Aorta (tissue), 5 donors: Measurements from ENCODE around the gene TUBA4A. TPM values are rescaled to one million over a fixed set of nuclear protein-coding genes. Genes with fewer than 3 reads are reported as not detected.

Experiments
- ATAC-seq: fragments of 200-7000 bp; cut with Tn5 transposase; one replicate; pipeline ENCODE4 v1.9.1; 2022; ENCODE audit warnings: moderate library complexity; ENCODE audit not compliant: low FRiP score
- DNase-seq, 2 donors: peaks; one replicate each; pipeline ENCODE4 v3.0.0-alpha.2; 2020
- H3K27ac ChIP-seq, 2 donors: one replicate each; pipeline ENCODE4 v1.5.1; 2013; ENCODE audit warnings: low read length in 2 of 2, mild to moderate bottlenecking in 2 of 2, moderate library complexity in 2 of 2, control low read depth in 1 of 2, inconsistent platforms in 1 of 2, low read depth in 1 of 2
- H3K27me3 ChIP-seq, 2 donors: one replicate each; pipeline ENCODE4 v1.6.1; 2013; ENCODE audit warnings: control low read depth in 1 of 2, low read length in 1 of 2, mild to moderate bottlenecking in 1 of 2, moderate library complexity in 1 of 2; ENCODE audit not compliant: insufficient read depth in 2 of 2, control insufficient read depth in 1 of 2
- H3K36me3 ChIP-seq, 2 donors: one replicate each; pipeline ENCODE4 v1.6.1; 2013; ENCODE audit warnings: control low read depth in 1 of 2, low read length in 1 of 2, mild to moderate bottlenecking in 1 of 2; ENCODE audit not compliant: insufficient read depth in 2 of 2, control insufficient read depth in 1 of 2
- H3K4me1 ChIP-seq, 2 donors: one replicate each; pipeline ENCODE4 v1.6.1; 2013; ENCODE audit warnings: low read length in 2 of 2, control low read depth in 1 of 2, mild to moderate bottlenecking in 1 of 2, moderate library complexity in 1 of 2; ENCODE audit not compliant: insufficient read depth in 2 of 2, control insufficient read depth in 1 of 2
- H3K4me3 ChIP-seq, 2 donors: one replicate each; pipeline ENCODE4 v1.5.1; 2013; ENCODE audit warnings: low read length in 2 of 2, control low read depth in 1 of 2, mild to moderate bottlenecking in 1 of 2
- H3K9me3 ChIP-seq: one replicate; pipeline ENCODE4 v1.6.1; 2013; ENCODE audit warnings: mild to moderate bottlenecking, low read length; ENCODE audit not compliant: control insufficient read depth
- WGBS, 2 donors: extraction: QIAGEN DNeasy Blood & Tissue Kit; methylation state at CpG; one replicate each; pipeline ENCODE4 v1.1.7; 2013; 5-methylcytosine and 5-hydroxymethylcytosine counted together
- intact Hi-C, 2 donors: fragments of 100-400 bp; cut with DNase I; formaldehyde crosslinking; loops; one replicate each; pipeline versions ENCODE4 v1.14.2 to v1.15.0; 2022
- polyA plus RNA-seq, 2 donors: library from polyadenylated mRNA; stranded (reverse); fragments of 200-250 nt; gene quantifications; one replicate each; pipeline ENCODE4 v1.2.3, GENCODE V29; 2013
- total RNA-seq, 2 donors: library from RNA; stranded (reverse); fragmentation: NEBNext Ultra II Directional; extraction: Animal tissue kit (Norgen Biotek cat#: 25700); gene quantifications; one replicate each; pipeline ENCODE4 v1.2.1, GENCODE V29; 2021
- donor health status: healthy with polysubstance abuse.
- donor health status: Bipolar disorder and iron deficiency.
- donor health status: DM: no; HTN: no; CAD: no.
- donor health status: DM: no; HTN: no; CAD: no.
- donor health status: DM: yes; HTN: yes; CAD: no.

TUBA4A gene
- total and polyA plus RNA-seq, 4 donors = 20.3 to 59.2 (median 46.3) TPM

DNA sequence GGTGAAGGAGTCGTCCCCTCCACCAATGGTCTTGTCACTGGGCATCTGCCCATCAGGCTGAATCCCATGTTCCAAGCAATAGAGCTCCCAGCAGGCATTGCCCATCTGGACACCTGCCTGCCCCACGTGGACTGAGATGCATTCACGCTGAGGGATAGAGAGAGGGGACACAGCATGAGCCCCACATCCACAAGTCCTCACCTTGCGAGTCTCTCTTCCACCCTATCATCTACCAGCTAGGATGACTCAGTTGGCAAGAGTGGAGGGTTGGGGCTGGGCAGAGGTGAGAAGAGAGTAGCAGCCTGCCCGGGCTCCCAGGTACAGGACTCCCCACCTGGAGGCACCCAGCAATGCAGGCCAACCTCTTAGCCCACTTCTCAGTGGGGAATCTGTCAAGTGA lies 1.6 kb downstream of the TUBA4A start:
- 51 to 66% methylated on average over 5 of the region's 5 CpGs for WGBS, 2 donors
- H3K4me3 ChIP-seq = peak overlapping the region in 1 of 2 donors; percentile 75
- ATAC-seq (no peak), DNase-seq (no peak)
- H3K27ac ChIP-seq = peak overlapping the region in 1 of 2 donors; percentile 62
- intact Hi-C loops = loop anchor here in 1 of 2 donors (2.0 kb wide), 3 partner anchors 27 to 43 kb away; partner anchors contain the start of genes ABCB6 and DNAJB2
- H3K9me3 ChIP-seq = no peaks in the 10 kb centered on the region
- H3K36me3 ChIP-seq = no peaks in the 10 kb centered on the region
- no peaks in the 10 kb centered on the region for H3K4me1 ChIP-seq
- no peaks in the 10 kb centered on the region for H3K27me3 ChIP-seq

DNA sequence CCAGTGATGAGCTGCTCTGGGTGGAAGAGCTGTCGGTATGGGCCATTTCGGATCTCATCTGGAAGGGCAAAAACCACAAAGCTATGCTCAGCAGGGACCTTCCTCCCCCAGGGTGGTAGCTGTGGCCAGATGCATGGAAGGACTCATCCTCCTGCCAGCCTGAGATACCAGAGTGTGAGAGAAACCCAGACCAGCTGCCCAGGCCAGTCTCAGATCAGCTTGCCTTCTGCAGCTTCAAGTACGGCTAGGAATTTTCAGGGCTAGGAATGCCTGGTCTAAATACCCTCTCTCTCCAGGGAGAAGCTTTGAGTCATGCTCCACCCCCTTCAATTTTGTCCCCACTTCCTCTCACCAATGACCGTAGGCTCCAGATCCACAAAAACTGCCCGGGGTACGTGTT lies 2.1 kb downstream of the TUBA4A start:
- intact Hi-C loops = loop anchor here in 1 of 2 donors (2.0 kb wide), 3 partner anchors 27 to 43 kb away; partner anchors contain the start of genes ABCB6 and DNAJB2
- Histone ChIP-seq H3K27me3 (no peaks in the 10 kb centered on the region), H3K4me3 (no peak overlapping the region), H3K27ac (peak overlapping the region in 1 of 2 donors; percentile 62), H3K4me1 (no peaks in the 10 kb centered on the region), H3K36me3 (no peaks in the 10 kb centered on the region), H3K9me3 (no peaks in the 10 kb centered on the region)
- DNase-seq (no peak), ATAC-seq (no peak)
- 38 to 50% methylated on average over 6 of the region's 6 CpGs for WGBS, 2 donors

DNA sequence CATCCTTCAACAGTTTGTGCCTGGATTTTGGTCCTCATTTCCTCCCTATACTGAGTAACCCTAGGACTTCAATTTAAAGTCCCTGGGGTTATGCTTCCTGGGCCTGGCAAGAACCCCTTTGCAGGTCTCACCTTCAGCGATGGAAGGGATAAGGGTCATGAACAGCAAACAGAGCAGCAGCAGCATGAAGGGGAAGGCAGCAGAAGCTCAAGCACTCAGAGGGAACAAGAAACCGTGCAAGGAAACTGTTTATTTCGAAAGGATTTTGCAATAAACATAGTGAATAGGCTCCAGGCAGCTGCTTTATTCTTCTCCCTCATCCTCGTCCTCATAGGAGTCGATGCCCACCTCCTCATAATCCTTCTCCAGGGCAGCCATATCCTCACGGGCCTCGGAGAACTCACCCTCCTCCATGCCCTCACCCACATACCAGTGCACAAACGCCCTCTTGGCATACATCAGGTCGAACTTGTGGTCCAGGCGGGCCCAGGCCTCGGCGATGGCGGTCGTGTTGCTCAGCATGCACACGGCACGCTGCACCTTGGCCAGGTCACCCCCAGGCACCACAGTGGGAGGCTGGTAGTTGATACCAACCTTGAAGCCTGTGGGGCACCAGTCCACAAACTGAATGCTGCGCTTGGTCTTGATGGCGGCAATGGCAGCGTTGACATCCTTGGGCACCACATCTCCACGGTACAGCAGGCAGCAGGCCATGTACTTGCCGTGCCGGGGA lies 3.5 kb downstream of the TUBA4A start:
- Histone ChIP-seq H3K4me1 (no peaks in the 10 kb centered on the region), H3K9me3 (no peaks in the 10 kb centered on the region), H3K27me3 (no peaks in the 10 kb centered on the region), H3K4me3 (no peak overlapping the region), H3K27ac (peak overlapping the region in 1 of 2 donors; percentile 89), H3K36me3 (no peaks in the 10 kb centered on the region)
- intact Hi-C loops = no loop called here
- no peak for DNase-seq
- 75 to 77% methylated on average over 22 of the region's 22 CpGs for WGBS, 2 donors
- no peak for ATAC-seq

DNA sequence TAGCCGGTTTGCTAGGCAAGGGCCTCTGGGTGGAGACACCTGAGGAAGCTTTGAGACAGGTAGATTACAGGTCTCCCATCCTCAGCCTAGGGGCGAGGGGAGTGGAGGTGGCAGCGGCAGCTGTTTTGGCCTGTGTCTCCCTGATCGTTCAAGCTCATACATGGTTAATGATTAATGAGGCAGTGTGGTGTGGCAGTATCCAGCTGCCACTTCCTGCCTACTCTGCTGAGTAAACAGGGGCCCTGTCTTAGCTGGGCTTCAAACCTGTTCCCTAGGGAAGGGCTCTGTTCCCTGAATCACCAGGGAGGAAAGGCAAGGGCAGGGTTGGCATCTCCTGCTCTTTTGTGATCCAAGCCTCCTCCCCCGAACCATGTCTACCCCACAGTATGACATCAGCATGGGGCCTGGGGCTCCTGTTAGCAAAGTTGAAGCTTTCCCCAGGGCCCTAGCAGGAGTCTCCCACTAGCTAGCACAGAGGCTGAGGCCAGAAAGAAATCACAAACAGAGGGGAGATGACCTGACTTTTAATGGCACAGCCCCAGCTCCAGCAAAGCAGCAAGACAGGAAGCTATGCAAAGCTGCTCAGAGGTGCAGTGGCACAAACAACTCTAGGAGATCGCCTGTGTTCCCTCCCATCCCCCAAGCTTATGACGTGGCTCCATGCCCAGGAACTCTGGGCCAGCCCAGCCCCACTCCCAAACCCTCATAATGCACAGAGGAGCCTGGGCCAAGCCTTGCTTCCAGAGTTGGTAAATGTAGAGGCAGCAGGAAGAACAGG lies 4.3 kb downstream of the TUBA4A start:
- Histone ChIP-seq H3K36me3 (no peaks in the 10 kb centered on the region), H3K27me3 (no peaks in the 10 kb centered on the region), H3K4me3 (no peak overlapping the region), H3K9me3 (no peaks in the 10 kb centered on the region), H3K27ac (peak overlapping the region; percentile 67 to 89), H3K4me1 (no peaks in the 10 kb centered on the region)
- intact Hi-C loops = loop anchor here in 1 of 2 donors (5.0 kb wide), 1 partner anchor 43 kb away; no protein-coding TSS in a partner anchor
- WGBS, 2 donors = 2% methylated on average over 7 of the region's 7 CpGs
- peak; percentile 47 for ATAC-seq
- DNase-seq = peak; percentile 87 to 89

DNA sequence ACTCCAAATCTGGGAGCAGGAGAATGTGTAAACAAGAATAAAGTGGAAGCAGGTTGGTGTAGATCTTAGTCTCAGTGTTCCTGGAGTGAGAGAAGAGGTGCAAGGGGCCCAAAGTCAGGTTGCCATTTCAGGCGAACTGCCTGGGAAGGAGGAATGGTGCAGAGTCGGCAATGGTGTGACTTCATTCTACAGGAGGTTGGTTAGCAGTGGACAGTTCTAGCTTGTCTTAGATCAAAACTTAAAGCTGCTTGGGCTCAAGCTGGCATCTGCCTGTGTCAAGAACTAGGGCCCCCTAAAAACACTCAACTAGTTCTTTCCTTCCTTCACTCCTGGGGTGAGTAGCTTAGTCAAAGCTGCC lies 4.9 kb downstream of the TUBA4A start:
- no peak for ATAC-seq
- Histone ChIP-seq H3K4me1 (no peaks in the 10 kb centered on the region), H3K27ac (peak overlapping the region; percentile 67 to 89), H3K4me3 (no peak overlapping the region), H3K27me3 (no peaks in the 10 kb centered on the region), H3K9me3 (no peaks in the 10 kb centered on the region), H3K36me3 (no peaks in the 10 kb centered on the region)
- WGBS, 2 donors = 37 to 44% methylated on average over 2 of the region's 2 CpGs
- no peak for DNase-seq
- intact Hi-C loops = loop anchor here in 1 of 2 donors (5.0 kb wide), 1 partner anchor 43 kb away; no protein-coding TSS in a partner anchor

DNA sequence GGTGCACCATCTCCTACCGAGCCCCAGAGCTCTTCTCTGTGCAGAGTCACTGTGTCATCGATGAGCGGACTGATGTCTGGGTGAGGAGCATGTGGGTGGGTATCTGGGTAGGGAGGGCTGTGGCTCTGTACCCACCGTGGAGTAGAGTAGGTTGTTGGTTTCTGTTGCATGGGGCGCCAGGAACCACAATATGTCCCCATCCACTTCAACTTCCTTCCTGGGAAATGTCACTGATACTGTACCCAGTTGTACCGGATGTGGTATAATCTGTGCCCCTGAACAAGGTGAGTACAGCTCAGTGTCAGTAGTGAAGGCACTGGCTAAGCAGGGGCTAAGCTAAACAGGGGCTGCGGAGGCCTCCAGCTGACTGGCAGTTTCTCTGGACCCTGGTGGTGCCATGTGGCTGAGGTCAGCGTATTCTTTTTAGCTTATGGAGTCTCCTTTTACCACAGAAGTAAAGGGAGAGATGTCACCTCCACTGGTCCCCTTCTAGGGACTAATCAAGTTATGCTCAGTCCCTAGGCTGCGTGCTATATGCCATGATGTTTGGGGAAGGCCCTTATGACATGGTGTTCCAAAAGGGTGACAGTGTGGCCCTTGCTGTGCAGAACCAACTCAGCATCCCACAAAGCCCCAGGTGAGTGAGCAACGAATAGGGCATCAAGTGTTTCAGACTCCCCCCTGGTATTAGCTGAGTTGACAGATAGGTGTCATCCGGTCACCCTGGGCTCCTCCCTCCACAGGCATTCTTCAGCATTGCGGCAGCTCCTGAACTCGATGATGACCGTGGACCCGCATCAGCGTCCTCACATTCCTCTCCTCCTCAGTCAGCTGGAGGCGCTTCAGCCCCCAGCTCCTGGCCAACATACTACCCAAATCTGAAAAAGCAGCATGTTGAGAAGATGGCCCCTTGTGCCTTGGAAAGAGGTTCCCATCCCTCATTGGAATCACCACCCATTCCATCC lies 5.8 kb downstream of the TUBA4A start:
- intact Hi-C loops = loop anchor here in 1 of 2 donors (5.0 kb wide), 1 partner anchor 44 kb away; no protein-coding TSS in a partner anchor
- no peaks in the 10 kb centered on the region for H3K9me3 ChIP-seq
- WGBS, 2 donors = 92% methylated on average over 17 of the region's 17 CpGs
- ATAC-seq (no peak), DNase-seq (no peak)
- H3K4me1 ChIP-seq = no peaks in the 10 kb centered on the region
- H3K36me3 ChIP-seq = no peaks in the 10 kb centered on the region
- H3K27ac ChIP-seq = peak overlapping the region in 1 of 2 donors; percentile 39
- H3K4me3 ChIP-seq = no peak overlapping the region
- no peaks in the 10 kb centered on the region for H3K27me3 ChIP-seq

DNA sequence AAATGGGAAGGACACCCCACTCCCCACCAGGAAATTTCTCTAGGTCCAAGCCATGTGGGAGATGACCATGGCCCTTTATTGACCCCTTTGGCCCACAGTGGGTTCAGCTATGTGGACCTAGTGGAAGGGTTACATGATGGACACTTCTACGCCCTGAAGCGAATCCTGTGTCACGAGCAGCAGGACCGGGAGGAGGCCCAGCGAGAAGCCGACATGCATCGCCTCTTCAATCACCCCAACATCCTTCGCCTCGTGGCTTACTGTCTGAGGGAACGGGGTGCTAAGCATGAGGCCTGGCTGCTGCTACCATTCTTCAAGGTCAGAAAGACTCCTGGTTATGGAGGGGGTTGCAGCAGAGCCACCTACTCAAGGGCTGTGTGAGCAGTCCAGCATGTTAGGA lies 7.2 kb downstream of the TUBA4A start:
- H3K27me3 ChIP-seq = no peaks in the 10 kb centered on the region
- no peaks in the 10 kb centered on the region for H3K36me3 ChIP-seq
- 92 to 95% methylated on average over 10 of the region's 10 CpGs for WGBS, 2 donors
- DNase-seq = no peak
- H3K9me3 ChIP-seq = no peaks in the 10 kb centered on the region
- no peaks in the 10 kb centered on the region for H3K4me1 ChIP-seq
- no peak overlapping the region for H3K27ac ChIP-seq
- no peak overlapping the region for H3K4me3 ChIP-seq
- intact Hi-C loops = loop anchor here in 1 of 2 donors (5.0 kb wide), 1 partner anchor 46 kb away; no protein-coding TSS in a partner anchor
- no peak for ATAC-seq

DNA sequence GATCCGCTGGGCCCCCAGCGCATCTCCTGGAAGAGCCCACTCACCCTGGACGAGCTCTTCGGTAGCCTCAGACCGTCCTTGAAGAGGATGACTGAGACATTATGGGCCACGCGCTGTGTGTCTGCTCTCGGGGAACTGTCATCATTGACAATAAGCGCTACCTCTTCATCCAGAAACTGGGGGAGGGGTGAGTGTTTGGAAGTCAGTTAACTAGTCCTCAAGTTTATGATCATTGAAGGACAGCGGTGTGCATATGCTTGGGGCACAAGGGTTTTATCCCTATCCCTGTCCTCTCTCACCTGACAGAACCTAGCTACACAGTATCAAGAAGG lies 7.9 kb downstream of the TUBA4A start:
- Histone ChIP-seq H3K36me3 (no peaks in the 10 kb centered on the region), H3K4me3 (peak overlapping the region; percentile 37 to 75), H3K27me3 (no peaks in the 10 kb centered on the region), H3K9me3 (no peaks in the 10 kb centered on the region), H3K27ac (peak overlapping the region in 1 of 2 donors; percentile 80), H3K4me1 (no peaks in the 10 kb centered on the region)
- intact Hi-C loops = loop anchor here in 1 of 2 donors (5.0 kb wide), 1 partner anchor 46 kb away; no protein-coding TSS in a partner anchor
- ATAC-seq (no peak), DNase-seq (no peak)
- 21% methylated on average over 10 of the region's 10 CpGs for WGBS, 2 donors
